ENCODE data around the gene DEDD.

The DEDD gene

GRCh38 chr1:161073474-161074121 lies 58.9 kb downstream of the DEDD start:
- no peak for DNase-seq (ENCODE audit: low spot score)

DNA sequence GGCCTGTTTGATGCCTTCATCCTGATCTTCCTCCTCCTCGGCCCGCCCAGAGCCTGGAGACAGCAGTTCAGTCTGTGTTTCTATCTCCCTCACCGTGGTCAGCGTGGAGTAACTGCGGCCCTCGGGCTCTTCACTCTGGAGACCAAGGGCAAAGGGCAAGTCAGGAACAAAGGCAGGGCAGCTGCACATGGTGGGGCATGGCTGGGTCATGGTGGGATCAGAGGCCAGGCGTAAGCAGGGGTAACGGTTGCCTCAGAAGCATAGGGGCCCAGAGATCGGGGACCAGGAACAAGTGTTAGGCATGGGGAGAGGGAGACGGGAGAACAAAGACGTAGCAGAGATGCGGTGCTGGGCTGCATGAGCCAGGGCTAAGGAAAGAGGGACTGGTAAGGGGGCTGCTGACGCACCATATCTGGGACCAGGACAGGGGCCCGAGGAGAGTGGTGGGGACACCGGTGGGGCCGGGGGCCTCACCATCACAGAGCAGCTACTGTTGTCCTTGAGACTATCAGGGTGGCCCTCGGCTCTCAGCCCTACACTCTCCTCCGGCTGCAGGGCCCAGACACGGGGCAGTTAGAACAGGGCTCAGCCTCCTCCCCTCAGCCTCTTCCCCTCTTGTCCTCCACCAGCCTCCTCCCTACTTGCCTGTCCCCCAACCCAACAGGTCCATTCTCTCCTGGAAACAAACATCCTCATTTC lies 59.6 kb downstream of the DEDD start:
- no peak for DNase-seq (ENCODE audit: low spot score)

GRCh38 chr1:161071886-161072371 lies 60.5 kb downstream of the DEDD start:
- DNase-seq (ENCODE audit: low spot score) = peak; percentile 45
